NCI-H2029 treated with DMSO at 0.1 percent for 48 hours (cell line): ENCODE measurements around the gene AKAP8L.
A peak's percentile ranks its signal among the peaks of the same experiment; 100 is the strongest.
"Not testable (repeated sequence)": the region's sequence is repeated elsewhere in the genome, so short reads cannot be mapped to it uniquely, and the experiment has no call there.

Source experiments
- DNase-seq: peaks from one replicate; lab custom pipeline; 2025; lab: John Stamatoyannopoulos, UW

Gene AKAP8L

DNA sequence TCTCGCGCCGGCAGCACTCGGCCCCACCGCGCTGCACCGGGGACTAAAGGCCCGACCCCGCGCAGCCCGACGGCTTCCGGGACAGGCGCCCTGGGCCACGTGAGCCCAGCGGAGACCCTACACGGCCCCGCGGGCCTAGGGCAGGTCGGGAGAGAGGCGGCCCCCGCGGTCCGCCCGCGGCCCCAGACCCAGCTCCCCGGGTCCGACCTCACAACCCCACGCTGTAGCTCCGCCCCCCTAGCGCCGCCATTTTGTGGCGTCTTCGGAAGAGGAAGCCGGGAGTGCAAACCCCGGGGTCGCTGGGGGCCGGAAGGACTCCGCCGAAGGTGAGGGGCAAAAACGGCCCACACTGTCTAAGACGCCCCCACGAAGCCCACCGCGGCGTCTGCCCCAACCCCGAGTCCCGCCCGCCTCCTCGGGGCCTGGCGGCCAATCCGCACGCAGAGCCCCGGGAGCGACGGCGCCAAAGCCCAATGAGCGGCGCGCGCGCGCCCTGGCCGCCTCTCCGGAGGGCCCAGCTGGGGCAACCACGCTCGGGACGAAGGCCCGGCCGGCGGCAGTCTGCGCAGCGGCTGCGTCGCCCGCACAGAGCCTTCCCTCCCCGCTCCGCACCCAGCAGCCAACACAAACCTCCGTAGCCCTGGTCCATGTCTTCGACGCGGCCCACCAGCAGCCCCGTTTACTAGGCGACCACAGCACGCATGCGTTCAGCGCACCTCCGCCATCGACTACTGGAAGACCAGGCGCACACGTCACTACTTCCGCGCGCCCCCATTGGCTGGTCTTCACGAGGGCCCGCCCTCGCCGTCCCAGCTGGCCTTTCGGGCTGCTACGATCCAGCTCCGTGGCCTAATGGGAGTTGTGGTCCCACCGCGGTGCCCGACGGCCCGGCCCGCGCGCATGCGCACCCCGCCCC, 39.4 kb downstream of the AKAP8L start, which contains the start of gene AKAP8:
AKAP8 (minus strand) TSS at position 705 of the 916 bp plus-strand sequence; CDS start at position 649, 56 bp downstream.
- DNase-seq = peak; percentile 85

DNA sequence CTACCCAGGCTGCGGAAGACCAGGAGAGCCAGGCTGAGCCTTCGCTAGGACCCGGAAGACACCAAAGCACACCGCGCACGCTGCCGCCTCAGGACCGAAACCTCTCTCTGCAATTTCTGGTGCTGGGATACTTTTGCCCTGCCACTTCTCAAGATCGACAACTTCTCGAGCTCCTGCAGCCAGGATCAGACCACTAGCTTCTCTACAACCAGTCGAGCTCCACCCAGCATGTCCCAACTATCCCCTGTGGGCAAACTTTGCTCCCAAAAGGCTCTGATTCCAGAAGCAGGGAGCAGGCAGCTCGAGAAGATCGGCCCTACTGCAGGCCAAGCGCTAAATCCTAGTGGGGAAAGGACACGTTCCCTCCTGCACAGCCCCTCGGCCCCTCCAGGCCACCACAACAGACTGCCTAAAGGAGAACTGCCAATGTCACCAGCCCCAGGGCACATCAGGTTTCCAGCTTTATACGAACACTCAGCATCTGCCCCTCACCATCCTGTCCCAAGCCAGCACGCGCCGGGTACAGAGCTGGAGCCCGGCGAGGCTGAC, 40.2 kb downstream of the AKAP8L start:
- DNase-seq = no peak

DNA sequence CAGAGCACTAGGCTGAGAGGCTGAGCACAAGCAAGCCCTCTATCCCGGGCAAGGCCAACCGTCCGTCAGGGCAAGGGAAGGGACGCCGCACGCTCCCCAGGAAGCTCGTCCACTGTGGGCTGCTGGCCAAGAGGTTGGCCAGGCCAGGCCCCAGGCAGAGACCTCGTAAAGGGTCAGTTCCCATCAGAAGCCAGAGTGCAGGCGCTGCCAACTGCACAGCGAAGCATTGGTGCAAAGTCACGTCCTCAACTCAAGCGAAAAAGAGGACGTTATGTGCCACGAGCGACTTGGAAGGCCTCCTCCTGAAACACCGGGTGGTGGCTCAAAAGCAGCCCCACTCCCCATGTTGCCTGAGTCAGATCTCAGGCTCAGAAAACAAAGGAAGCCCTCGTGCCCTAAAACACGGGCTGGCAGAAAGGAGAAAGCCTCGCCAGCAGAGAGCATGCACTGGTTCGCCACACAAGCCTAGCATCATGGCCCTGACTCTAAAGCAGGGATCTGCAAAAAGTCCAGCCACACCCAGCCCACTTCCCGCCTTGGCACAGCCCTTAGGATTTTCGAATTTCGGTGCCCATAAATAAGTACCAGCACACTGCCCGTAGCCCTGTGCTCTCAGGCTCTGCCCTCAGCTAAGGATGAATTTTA, 43.9 kb downstream of the AKAP8L start:
- DNase-seq = no peak

DNA sequence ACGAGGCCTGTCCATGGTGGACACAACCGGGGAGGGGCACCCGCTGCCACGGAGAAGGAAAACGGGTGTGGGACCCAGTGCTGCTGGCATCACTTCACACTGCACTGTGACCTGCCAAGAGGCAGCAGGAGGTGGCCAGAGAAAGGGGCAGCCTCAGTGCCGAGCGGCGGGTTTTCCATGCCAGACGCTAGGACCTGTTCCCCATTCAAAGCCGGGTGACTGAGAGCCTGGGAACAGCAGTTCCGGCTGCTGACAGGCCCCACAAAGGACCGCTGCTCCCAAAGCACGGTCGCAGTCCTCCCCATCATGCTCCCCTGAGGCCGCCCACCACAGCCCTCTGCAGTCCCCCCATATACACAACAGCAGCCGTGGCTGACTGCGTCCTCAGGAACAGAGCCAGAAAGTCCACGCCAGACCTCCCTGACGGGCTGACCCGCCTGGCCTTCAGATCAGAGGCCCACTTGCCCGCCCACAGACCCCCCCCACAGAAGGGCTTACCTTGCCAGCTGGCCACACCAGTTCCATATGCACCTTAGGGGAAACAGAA, 44.6 kb downstream of the AKAP8L start:
- DNase-seq = no peak

DNA sequence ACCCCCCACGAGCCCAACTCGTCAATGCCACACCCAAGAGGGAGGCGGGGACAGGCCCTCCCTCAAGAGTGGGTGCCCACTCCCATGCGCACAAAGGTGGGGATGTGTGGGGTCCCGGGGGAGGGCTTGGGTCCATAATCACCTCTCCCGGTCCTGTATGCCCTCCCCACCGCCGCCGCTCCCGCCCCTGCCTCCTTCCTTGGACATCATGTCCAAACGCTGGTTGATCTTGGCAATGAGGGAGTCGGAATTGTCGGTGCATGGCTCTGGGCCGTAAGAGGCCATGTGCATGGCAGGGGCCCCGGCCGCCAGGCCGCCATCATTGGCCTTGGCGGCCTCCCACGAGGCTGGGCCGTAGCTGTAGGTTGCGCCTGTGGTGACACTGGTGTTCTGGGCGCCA, 45.1 kb downstream of the AKAP8L start:
- DNase-seq = no peak

DNA sequence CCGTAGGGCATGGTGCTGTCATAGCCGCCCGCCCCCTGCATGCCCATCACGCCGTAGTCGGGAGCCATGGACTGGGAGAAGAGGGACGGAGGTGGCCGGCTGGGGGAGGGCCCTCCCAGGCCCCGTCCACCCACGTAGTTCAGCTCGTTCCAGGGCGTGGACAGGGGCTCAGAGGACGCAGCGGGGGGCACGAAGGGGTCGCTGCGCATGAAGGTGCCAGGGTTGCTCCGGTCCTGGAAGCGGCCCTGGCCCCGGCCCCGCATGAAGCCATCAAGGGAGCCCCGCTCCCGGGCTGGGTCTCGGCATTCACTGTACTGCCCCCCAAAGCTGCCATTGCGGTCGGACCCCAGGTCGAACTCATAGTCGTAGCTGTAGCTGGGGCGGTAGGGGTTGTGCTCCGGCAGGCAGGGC, 45.9 kb downstream of the AKAP8L start:
- no peak for DNase-seq

DNA sequence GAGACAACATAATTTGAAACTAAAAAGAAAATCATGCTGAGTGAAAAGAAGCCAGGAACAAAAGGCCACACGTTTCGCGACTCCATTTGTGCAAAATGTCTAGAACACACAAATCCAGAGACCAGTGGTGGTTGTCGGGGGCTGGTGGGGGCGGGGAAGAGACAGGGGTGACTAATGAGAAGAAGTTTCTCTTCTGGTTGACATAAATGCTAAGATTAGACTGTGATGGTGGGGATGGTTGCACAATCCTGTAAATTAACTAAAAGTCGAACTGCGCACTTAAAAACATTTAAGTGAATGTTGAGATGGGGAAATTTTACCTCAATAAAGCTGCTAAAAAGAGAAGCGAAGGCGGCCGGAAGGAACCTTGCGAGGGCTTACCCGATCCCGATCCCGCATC, 46.3 kb downstream of the AKAP8L start:
- DNase-seq = no peak

DNA sequence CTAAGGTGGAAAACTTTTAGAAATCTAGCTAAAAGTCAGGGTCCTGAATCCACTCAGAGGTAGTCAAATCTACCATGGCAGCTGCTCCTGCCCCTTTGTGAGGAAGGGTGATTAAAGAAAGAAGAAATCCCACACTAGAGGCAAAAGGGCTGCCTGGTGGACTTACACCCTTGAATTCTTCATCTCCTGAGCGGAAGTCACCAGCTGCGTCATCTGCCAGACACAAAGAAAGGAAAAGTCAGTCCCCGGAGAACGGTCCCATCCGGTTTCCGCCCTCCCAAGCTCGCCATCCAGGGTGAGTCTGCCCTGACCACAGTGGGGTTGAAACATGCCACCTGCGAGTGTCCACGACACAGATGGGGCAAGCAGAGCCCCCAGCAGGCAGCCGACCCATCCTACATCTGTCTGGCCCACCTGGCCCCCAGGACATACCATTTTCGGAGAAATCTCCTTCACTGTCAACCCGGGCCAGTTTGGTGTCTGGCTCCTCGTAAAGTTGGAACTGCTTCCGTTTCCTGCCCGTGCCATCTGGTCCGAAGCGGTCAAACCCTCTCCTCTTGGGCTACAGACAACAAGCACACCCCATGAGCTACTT, 46.9 kb downstream of the AKAP8L start:
- DNase-seq = no peak

DNA sequence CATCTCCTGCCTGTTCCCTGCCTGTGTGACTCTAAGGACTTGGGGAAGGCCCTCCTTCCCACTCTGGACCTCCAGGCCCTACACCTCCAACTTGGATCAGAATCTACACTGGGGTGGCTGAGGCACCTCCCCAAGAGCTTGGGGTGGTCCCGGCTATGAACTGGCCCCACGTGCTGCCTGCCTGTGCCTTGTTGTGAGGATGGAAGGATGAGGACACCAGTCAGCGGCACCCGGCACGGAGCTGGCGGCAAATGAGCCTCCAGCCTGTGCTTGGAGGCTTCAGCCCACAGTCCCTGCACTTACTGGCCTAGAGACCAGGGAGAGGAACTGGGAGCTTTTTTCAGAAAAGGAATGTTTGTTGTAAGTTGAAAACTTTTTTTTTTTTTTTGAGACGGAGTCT, 47.7 kb downstream of the AKAP8L start:
- no peak for DNase-seq

DNA sequence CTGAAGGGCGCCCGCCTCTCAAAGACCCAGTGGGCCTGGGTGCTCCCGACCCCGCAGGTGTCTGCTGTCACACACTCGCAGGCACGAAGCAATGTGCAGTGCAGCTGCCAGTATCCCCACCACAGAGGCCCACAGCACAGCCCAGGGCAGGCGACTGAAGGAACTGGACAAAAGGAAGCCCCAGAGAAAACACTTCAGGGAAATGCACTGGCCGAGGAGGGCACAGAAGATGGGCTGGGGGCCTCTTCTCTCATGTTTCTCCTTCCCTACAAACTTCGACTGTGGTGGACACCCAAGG, 49.2 kb downstream of the AKAP8L start:
- no peak for DNase-seq

DNA sequence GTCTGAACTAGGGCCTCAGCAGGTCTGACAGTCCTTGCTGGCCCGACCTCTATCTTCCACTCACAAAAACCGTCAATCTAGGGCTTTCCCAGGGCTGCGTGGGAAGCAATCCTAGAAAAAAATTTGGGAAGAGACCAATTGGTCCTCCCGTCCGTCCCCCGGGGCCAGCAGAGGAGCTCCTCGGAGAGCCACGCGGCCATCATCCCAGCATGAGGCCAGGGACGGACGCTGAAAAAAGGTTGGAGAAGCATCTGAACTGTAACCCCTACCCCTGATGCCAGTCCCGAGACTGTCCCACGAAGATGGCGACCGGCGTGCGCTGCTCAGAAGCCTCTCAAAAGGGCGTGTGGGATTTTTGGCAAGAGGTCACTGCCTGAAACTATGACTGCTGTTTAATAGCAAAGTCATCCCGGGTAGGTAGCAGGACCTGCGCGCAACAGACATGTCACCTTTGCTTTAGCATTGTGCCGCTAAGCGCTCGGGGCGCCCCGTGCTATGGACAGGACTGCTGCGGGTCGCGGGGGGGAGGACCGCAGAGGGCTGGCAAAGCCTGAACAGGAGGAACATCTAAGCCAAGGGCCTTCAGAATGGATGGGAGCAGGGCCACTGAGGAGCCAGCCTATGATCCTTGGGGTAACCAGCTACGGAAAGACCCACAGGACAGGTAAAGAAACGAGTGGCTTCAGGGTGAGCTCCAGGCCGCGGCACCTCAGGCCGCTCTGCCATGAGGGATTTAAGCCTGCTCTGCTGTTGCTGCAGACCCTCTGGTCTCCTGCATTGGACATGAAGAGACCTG, 49.8 kb downstream of the AKAP8L start:
- no peak for DNase-seq

DNA sequence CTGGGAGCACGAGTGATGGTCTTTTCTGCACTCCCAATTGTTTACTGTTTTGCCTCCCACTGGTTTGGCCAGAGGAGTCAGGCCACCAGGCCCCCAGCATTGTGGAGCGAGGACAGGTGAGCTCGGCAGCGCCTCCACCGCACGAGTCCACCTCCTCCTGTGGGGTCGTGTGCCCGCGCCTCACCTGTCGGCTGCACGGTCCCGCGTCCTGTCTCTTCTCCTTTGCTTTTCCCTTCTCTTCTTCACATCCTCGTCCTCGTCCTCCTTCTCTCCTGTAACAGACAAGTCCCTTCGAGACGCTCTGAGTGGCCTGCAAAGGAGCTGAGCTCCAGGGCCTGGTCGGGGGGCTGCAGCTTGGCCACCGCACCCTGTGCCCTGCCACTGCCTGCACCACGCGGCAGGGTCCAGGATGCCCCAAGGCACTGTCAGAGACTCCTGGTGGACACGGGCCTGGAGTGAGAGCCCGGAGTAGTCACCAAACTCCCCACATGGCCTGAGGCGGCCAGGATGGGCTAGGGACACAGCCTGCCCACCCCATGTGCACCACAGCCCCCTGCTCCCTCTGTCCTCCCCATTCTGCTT, 50.6 kb downstream of the AKAP8L start:
- no peak for DNase-seq

DNA sequence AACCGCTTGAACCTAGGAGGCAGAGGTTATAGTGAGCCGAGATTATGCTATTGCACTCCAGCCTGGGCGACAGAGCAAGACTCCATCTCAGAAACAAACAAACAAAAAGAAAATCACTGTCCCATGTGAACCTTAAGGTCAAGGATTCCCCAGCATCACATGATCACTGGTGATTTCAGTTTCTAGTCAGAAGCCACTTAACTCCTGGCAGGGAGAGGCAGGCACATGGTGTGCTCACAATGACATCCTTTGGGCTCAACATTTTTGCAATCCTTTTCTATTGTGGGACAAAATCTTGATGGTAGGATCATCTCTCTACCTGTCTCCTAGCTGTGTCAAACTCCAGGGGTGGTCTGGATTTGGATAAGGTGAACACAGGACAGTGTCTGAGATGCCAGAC, 51.3 kb downstream of the AKAP8L start:
- no peak for DNase-seq

DNA sequence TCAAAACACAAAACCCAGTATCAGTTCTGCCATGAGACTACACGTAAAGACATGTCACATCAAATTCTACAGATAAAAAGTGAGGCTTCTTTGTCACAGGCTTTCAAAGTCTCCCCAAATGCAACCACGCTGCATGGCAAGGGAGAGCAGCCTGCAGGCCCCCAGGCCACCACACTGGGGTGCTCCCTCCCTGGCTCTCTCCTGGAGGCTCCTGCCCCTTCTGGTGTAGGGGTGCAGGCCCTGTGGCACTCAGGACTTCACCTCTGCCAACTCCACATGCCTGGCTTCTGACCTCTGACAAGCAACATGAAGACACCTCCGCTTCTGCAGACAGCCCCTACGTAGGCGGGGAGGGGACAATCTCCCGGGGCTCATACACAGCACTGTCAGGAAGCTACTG, 53.5 kb downstream of the AKAP8L start:
- DNase-seq = no peak

DNA sequence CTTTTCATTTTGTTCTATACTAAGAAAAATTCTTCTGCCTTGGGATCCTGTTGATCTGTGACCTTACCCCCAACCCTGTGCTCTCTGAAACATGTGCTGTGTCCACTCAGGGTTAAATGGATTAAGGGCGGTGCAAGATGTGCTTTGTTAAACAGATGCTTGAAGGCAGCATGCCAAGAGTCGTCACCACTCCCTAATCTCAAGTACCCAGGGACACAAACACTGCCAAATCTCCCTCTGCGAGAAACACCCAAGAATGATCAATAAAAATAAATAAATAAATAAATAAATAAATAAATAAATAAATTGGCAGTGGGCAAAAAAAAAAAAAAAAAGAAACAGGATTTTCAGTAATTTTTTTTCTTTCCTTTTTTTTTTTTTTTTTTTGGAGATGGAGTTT, 55.0 kb downstream of the AKAP8L start:
- not testable (repeated sequence) for DNase-seq

DNA sequence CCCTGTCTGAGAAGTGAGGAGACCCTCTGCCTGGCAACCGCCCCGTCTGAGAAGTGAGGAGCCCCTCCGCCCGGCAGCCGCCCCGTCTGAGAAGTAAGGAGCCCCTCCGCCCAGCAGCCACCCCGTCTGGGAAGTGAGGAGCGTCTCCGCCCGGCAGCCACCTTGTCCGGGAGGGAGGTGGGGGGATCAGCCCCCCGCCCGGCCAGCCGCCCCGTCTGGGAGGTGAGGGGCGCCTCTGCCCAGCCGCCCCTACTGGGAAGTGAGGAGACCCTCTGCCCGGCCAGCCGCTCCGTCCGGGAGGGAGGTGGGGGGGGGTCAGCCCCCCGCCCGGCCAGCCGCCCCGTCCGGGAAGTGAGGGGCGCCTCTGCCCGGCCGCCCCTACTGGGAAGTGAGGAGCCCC, 55.7 kb downstream of the AKAP8L start:
- DNase-seq = not testable (repeated sequence)

DNA sequence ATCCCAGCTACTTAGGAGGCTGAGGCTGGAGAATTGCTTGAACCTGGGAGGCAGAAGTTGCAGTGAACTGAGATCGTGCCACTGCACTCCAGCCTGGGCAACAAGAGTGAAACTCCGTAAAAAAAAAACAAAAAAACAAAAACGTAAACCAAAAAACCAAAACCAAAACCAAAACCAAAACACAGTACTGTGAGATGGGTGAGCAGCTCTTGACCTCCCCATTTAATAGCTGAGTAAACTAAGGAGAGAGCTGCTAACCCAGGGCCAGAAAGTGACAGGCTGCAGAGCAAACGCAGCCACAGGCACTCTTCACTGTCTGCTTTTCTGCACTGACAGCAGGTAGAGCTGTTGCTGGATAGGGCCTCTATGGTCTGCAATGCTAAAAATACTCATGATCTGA, 58.8 kb downstream of the AKAP8L start:
- DNase-seq = not testable (repeated sequence)

DNA sequence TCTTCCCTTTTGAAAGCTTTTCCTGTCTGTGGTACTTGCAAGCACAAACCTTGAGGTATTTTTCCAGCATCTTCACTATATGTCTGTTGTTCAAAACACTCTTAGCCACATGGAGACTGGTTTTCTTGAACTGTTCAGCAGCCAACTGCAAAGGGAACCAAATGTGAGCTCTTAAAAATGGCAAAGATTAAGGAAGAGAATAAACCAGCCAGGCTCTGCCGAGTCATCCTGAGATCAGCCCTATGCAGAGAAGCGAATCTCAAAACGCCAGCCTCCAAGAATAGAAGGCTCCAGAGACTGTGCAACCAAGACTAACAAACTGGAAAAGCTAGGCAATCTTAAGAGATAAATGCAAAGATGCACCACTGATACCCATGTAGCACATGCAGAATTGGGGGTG, 59.9 kb downstream of the AKAP8L start:
- DNase-seq = no peak

DNA sequence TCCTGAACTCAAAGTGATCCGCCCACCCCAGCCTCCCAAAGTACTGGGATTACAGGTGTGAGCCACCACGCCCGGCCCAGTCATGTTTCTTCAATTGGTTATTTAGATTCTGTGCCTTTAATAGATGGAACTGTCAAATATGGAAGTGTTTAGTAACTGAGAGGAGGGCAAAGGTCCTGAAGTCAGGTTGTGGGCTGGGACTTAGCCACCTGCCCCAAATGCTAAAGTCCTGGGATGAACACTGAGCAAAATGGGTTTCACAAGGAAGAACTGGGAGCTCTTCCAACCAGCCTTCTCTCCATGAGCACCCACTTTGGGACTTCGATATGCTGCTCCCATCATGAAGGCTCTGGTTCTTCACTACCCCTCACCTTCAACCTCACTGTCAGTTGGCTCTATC, 60.9 kb downstream of the AKAP8L start:
- no peak for DNase-seq

DNA sequence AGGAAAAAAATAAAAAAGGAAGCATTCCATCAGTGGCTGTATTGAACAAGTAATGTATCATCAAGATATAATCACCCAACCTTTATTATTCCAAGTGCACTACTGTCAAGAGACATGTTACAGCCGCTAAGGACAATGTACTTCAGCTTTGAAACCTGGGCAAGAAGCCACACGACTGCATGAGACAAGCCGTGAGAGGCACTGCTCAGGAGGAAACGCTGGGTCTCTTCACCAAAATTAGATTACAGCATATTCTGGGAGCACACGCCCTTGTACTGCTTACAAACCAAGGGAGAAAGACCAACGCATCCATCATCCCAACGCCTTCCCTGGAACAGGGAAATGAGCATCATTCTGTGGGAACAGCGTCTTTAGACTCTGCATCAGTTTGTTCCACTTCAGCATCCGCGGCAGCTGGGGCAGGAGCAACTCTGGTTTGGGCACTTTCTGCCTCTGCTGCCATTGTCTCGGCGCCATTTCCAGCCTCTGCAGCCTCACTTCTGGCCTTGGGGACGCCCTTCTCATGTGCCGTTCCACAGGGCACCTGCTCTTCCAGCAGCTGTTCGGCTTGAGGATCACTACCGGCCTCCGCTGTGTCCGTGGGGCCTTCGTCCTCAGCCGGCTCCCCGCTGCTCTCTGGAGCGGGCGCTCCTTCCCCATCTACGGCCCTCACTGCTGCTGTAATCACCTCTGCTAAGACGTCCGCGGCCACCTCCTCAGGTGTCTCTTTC, 64.1 kb downstream of the AKAP8L start:
- DNase-seq = no peak

DNA sequence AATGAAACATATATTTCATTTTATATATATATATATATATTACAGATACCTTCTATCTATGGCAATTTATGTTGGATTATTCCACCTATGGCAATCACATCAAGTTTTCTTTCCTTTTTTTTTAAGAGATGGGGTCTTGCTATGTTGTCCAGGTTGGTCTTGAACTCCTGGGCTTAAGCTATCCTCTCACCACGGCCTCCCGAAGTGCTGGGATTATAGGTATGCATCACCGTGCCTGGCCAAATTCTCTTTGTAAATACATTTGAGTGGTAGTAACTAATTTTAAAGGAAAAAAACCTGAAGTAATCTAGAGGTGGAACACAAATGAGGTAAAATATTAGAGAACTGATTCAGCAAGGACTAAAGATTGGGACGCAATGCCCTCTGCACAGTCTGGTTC, 64.9 kb downstream of the AKAP8L start:
- no peak for DNase-seq
